CD14-positive monocyte (primary cell): ENCODE results near the gene PKD1L1. TPM values are rescaled to one million over a fixed set of nuclear protein-coding genes. Genes with fewer than 3 reads are reported as not detected.

Experiments used
- DNase-seq, 3 donors: peaks; one replicate each; pipeline ENCODE4 v3.0.0-alpha.2; 2011 to 2022
- H2AFZ ChIP-seq: 2 replicates; pipeline ENCODE4 v1.6.0; 2012; ENCODE audit warnings: mild to moderate bottlenecking, low read depth, low read length, inconsistent platforms; ENCODE audit not compliant: insufficient read depth, poor library complexity, severe bottlenecking
- H3K27ac ChIP-seq, 2 donors: 1 replicate in 1 of 2; 2 replicates in 1 of 2; pipeline ENCODE4 v1.5.1; 2012 to 2013; ENCODE audit warnings: low read length in 2 of 2, control low read depth in 1 of 2, inconsistent platforms in 1 of 2, low read depth in 1 of 2, mild to moderate bottlenecking in 1 of 2
- H3K27me3 ChIP-seq, 2 donors: one replicate each; pipeline versions ENCODE4 v1.6.0 to v1.6.1; 2011 to 2013; ENCODE audit warnings: low read length in 2 of 2; ENCODE audit not compliant: control insufficient read depth in 2 of 2, insufficient read depth in 2 of 2
- H3K36me3 ChIP-seq, 2 donors: replicated peaks in 1 of 2; 1 replicate in 1 of 2; 2 replicates in 1 of 2; pipeline versions ENCODE4 v1.5.1 to v1.6.1; 2012 to 2013; ENCODE audit warnings: low read length in 2 of 2, control low read depth in 1 of 2, inconsistent platforms in 1 of 2, mild to moderate bottlenecking in 1 of 2; ENCODE audit not compliant: insufficient read depth in 2 of 2, control insufficient read depth in 1 of 2
- H3K4me1 ChIP-seq, 2 donors: 1 replicate in 1 of 2; 2 replicates in 1 of 2; pipeline versions ENCODE4 v1.5.1 to v1.6.1; 2012 to 2013; ENCODE audit warnings: low read length in 2 of 2, control low read depth in 1 of 2, inconsistent platforms in 1 of 2, mild to moderate bottlenecking in 1 of 2, moderate library complexity in 1 of 2; ENCODE audit not compliant: insufficient read depth in 2 of 2, control insufficient read depth in 1 of 2
- H3K4me2 ChIP-seq: replicated peaks from 2 replicates; pipeline ENCODE3; 2012; ENCODE audit warnings: low read length, moderate library complexity, mild to moderate bottlenecking; ENCODE audit not compliant: poor library complexity, severe bottlenecking; ENCODE audit errors: extremely low read depth
- H3K4me3 ChIP-seq, 3 experiments: fragments of 200-600 bp in 1 of 3; sonication (generic) in 1 of 3; replicated peaks in 1 of 3; 1 replicate in 2 of 3; 2 replicates in 1 of 3; pipeline ENCODE4 v1.5.1; 2011 to 2013; ENCODE audit warnings: low read length in 3 of 3, mild to moderate bottlenecking in 3 of 3, control low read depth in 2 of 3, low read depth in 2 of 3, inconsistent platforms in 1 of 3, moderate library complexity in 1 of 3
- H3K79me2 ChIP-seq: 2 replicates; pipeline ENCODE4 v1.6.0; 2012; ENCODE audit warnings: mild to moderate bottlenecking, control low read depth, inconsistent platforms, low read length, moderate library complexity; ENCODE audit not compliant: insufficient read depth
- H3K9ac ChIP-seq: 2 replicates; pipeline ENCODE4 v1.6.0; 2017; ENCODE audit warnings: low read length, mild to moderate bottlenecking; ENCODE audit not compliant: insufficient read depth, poor library complexity, severe bottlenecking
- H3K9me3 ChIP-seq, 2 donors: replicated peaks in 1 of 2; 1 replicate in 1 of 2; 2 replicates in 1 of 2; pipeline versions ENCODE4 v1.5.1 to v1.6.1; 2012 to 2013; ENCODE audit warnings: low read length in 2 of 2, control low read depth in 1 of 2; ENCODE audit not compliant: control insufficient read depth in 1 of 2, insufficient read depth in 1 of 2
- H4K20me1 ChIP-seq: 2 replicates; pipeline ENCODE4 v1.6.0; 2012; ENCODE audit warnings: mild to moderate bottlenecking, low read length, control low read depth, moderate library complexity; ENCODE audit not compliant: insufficient read depth
- H3K27ac Mint-ChIP-seq, 7 donors: one replicate each; pipeline ENCODE4 v1.8.0; 2020; ENCODE audit warnings: mild to moderate bottlenecking in 7 of 7, mixed read lengths in 7 of 7, moderate library complexity in 6 of 7, inconsistent platforms in 2 of 7
- H3K27me3 Mint-ChIP-seq, 3 donors: one replicate each; pipeline ENCODE4 v1.8.0; 2021 to 2022; ENCODE audit warnings: low read depth in 3 of 3, mild to moderate bottlenecking in 3 of 3, mixed read lengths in 3 of 3, moderate library complexity in 3 of 3, inconsistent platforms in 1 of 3
- H3K36me3 Mint-ChIP-seq, 2 donors: one replicate each; pipeline ENCODE4 v1.8.0; 2020; ENCODE audit warnings: mixed read lengths in 2 of 2, inconsistent platforms in 1 of 2, mild to moderate bottlenecking in 1 of 2
- H3K4me1 Mint-ChIP-seq: one replicate; pipeline ENCODE4 v1.8.0; 2020; ENCODE audit warnings: mild to moderate bottlenecking, mixed read lengths
- H3K4me3 Mint-ChIP-seq, 2 donors: one replicate each; pipeline ENCODE4 v1.8.0; 2020; ENCODE audit warnings: mild to moderate bottlenecking in 2 of 2, mixed read lengths in 2 of 2, moderate library complexity in 1 of 2
- H3K9me3 Mint-ChIP-seq, 7 donors: one replicate each; pipeline ENCODE4 v1.8.0; 2020 to 2022; ENCODE audit warnings: mixed read lengths in 7 of 7, mild to moderate bottlenecking in 6 of 7, moderate library complexity in 6 of 7, inconsistent platforms in 2 of 7
- CTCF ChIP-seq: fragments of 200-600 bp; IDR thresholded peaks from one replicate; pipeline ENCODE4 v1.8.0; 2022; ENCODE audit warnings: antibody characterized with exemption, mild to moderate bottlenecking
- WGBS: methylation state at CpG from one replicate; pipeline ENCODE4 v1.1.5; 2013; ENCODE audit warnings: missing lambda C conversion rate; ENCODE audit not compliant: insufficient coverage; 5-methylcytosine and 5-hydroxymethylcytosine counted together
- intact Hi-C, 2 donors: fragments of 100-400 bp; cut with micrococcal nuclease; formaldehyde crosslinking; loops; one replicate each; pipeline versions ENCODE4 v1.15.0 to v1.15.1; 2023
- polyA plus RNA-seq, 3 donors: library from polyadenylated mRNA; depleted of rRNA in 1 of 3; unstranded in 2 of 3; stranded (reverse) in 1 of 3; fragments of 300-500 nt in 2 of 3; fragments of >200 nt in 1 of 3; fragmentation: Illumina TruSeq in 2 of 3; gene quantifications; 1 replicate in 2 of 3; 2 replicates in 1 of 3; pipeline ENCODE4 v1.2.3, GENCODE V29; 2012 to 2021

PKD1L1 gene
- polyA plus RNA-seq, 3 donors, result 0.19 TPM; not detected in 2

GRCh38 chr7:47896809-47897423 lies 51.4 kb downstream of the PKD1L1 start:
- intact Hi-C loops, result no loop called here
- H3K27ac ChIP-seq, result no peak overlapping the region
- H3K27me3 Mint-ChIP-seq, result peaks cover 3 to 4% (median 3%) of the 10 kb centered on the region in 3 donors

GRCh38 chr7:47895026-47895425 lies 53.2 kb downstream of the PKD1L1 start:
- Histone ChIP-seq H4K20me1 (no peaks in the 10 kb centered on the region), H3K4me3 (no peak overlapping the region), H3K4me1 (no peaks in the 10 kb centered on the region), H2AFZ (no peak overlapping the region), H3K36me3 (no peaks in the 10 kb centered on the region), H3K27ac (no peak overlapping the region), H3K27me3 (no peaks in the 10 kb centered on the region), H3K79me2 (no peaks in the 10 kb centered on the region), H3K9me3 (no peaks in the 10 kb centered on the region), H3K4me2 (no peak overlapping the region), H3K9ac (no peak overlapping the region)
- Mint-ChIP-seq H3K36me3 (no peaks in the 10 kb centered on the region), H3K9me3 (no peaks in the 10 kb centered on the region), H3K4me1 (no peaks in the 10 kb centered on the region), H3K27me3 (peaks cover 1 to 3% (median 2%) of the 10 kb centered on the region in 3 donors), H3K4me3 (no peak overlapping the region), H3K27ac (no peak overlapping the region)
- DNase-seq, result no peak
- TF ChIP-seq CTCF, result no peak
- intact Hi-C loops, result no loop called here
- 100% methylated on average over 1 of the region's 2 CpGs for WGBS

More at GRCh38 chr7:47896809-47897423, 51.4 kb downstream of the PKD1L1 start:
- 88% methylated on average over 8 of the region's 9 CpGs for WGBS
- H3K9ac ChIP-seq, result no peak overlapping the region
- no peak for TF ChIP-seq CTCF
- no peak overlapping the region for H2AFZ ChIP-seq
- no peaks in the 10 kb centered on the region for H3K79me2 ChIP-seq
- no peak overlapping the region for H3K4me2 ChIP-seq
- H3K4me3 ChIP-seq, result no peak overlapping the region
- no peaks in the 10 kb centered on the region for H4K20me1 ChIP-seq
- no peaks in the 10 kb centered on the region for H3K9me3 Mint-ChIP-seq
- no peak overlapping the region for H3K4me3 Mint-ChIP-seq
- H3K9me3 ChIP-seq, result no peaks in the 10 kb centered on the region
- no peaks in the 10 kb centered on the region for H3K27me3 ChIP-seq
- no peak for DNase-seq
- H3K36me3 ChIP-seq, result no peaks in the 10 kb centered on the region
- no peaks in the 10 kb centered on the region for H3K36me3 Mint-ChIP-seq
- H3K4me1 Mint-ChIP-seq, result no peaks in the 10 kb centered on the region
- no peaks in the 10 kb centered on the region for H3K4me1 ChIP-seq
- H3K27ac Mint-ChIP-seq, result no peak overlapping the region
